ENCODE results near the gene FRG2C. TPM values are rescaled to one million over a fixed set of nuclear protein-coding genes. Genes with fewer than 3 reads are reported as not detected.
"Not testable (repeated sequence)": the region's sequence is repeated elsewhere in the genome, so short reads cannot be mapped to it uniquely, and the experiment has no call there.

FRG2C gene
- total and polyA plus RNA-seq, 2 of the 4 experiments (the other 2 are of a cell fraction) = not detected

- dilution Hi-C loops (cut with HindIII; ENCODE audit: low sequenced_read_pairs, unreplicated experiment); H2AFZ ChIP-seq (replicated peaks; ENCODE audit: low read length, poor library complexity); H3K36me3 ChIP-seq (ENCODE audit: control insufficient read depth, insufficient read depth, low read length); DNase-seq; H3K23ac ChIP-seq (ENCODE audit: low read depth, low read length); H4K20me1 ChIP-seq (ENCODE audit: insufficient read depth, low read length); H3K18ac ChIP-seq (ENCODE audit: low read depth, low read length); H3K4me1 ChIP-seq (ENCODE audit: control insufficient read depth, insufficient read depth, low read length); CTCF ChIA-PET; H3K14ac ChIP-seq (replicated peaks; ENCODE audit: low read depth, low read length); H3K79me1 ChIP-seq (ENCODE audit: low read depth in 1 of 2, low read length in 2 of 2); H3K9me1 ChIP-seq (ENCODE audit: insufficient read depth, low read length); H4K5ac ChIP-seq (ENCODE audit: low read depth, low read length); ATAC-seq (ENCODE audit: low read depth); POLR2A ChIA-PET (ENCODE audit: unreplicated experiment); H2BK120ac ChIP-seq (ENCODE audit: low read depth, low read length); H3K56ac ChIP-seq (ENCODE audit: extremely low read depth, insufficient read depth, low read length); in situ Hi-C loops (cut with MboI; ENCODE audit: low sequenced_read_pairs); H3K4ac ChIP-seq (ENCODE audit: low read depth, low read length); H2BK15ac ChIP-seq (ENCODE audit: low read depth, low read length); H4K91ac ChIP-seq (ENCODE audit: insufficient read depth, low read depth, low read length); H3K27ac ChIP-seq (ENCODE audit: insufficient read depth, low read length); intact Hi-C loops (cut with micrococcal nuclease); H4K8ac ChIP-seq (ENCODE audit: low read depth in 2 of 2, low read length in 2 of 2); H2AK5ac ChIP-seq (ENCODE audit: low read depth, low read length); H3K9ac ChIP-seq (ENCODE audit: low read depth, low read length); H2AK9ac ChIP-seq (replicated peaks; ENCODE audit: low read depth, low read length, poor library complexity); H2BK20ac ChIP-seq (ENCODE audit: low read depth, low read length); H2BK5ac ChIP-seq (ENCODE audit: low read depth, low read length, poor library complexity, severe bottlenecking): not testable (repeated sequence)
- Histone ChIP-seq H3K27me3 (ENCODE audit: control insufficient read depth, insufficient read depth, low read length) (peaks cover 11% of the 10 kb centered on the region; the same call in 1 of the 2 replicates), H3K9me3 (ENCODE audit: control insufficient read depth, insufficient read depth, low read length) (peaks cover 15% of the 10 kb centered on the region), H3K4me3 (ENCODE audit: insufficient read depth, low read depth, low read length) (peak overlapping the region; percentile 24), H3K4me2 (ENCODE audit: low read depth, low read length) (peak overlapping the region; percentile 49; the same call in 1 of the 2 replicates)
- whole genome bisulfite sequencing, 2 experiments (ENCODE audit: extremely low coverage in 2 of 2, insufficient read length in 1 of 2) = 22% methylated on average over 9 of the region's 32 CpGs; no CpG with 5 or more reads in 1 of the 2 experiments
- TSS peak; percentile 81 for BruUV-seq (replicated peaks)
Measured at GRCh38 chr3:75671287-75672139, 7.4 kb downstream of the FRG2C start.

DNA sequence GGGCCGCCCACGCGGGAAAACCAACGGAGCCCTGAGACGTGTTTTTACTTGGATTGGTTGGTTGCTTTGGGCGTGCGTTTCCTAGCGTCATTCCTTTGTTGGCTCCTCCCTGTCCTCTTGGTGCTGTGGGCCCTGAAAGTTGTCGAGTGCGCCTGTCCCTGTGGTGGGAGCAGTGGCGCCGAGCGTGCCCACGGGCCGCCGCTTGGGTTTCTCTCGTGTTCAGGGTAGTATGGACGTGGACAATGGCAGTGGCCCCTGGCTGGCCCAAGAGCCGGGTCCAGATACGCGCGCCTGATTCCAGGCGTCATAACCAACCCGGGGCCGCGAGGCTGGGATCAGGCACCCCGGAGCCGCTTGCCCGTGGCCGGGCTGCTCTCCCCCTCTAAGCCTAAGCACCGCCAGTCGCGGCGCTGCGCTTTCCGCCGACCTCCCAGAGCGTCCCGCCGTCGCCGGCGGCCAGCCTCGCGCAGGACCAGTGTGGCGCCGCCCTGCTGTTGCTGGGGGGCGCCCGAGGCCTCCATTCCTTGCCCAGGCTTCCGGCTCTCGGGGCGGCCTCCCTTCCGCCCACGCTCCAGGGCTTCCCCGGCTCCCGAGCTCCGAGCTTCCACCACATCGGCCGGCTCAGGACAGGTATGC lies 8.1 kb downstream of the FRG2C start:
- H3K56ac ChIP-seq (ENCODE audit: extremely low read depth, insufficient read depth, low read length); H4K20me1 ChIP-seq (ENCODE audit: insufficient read depth, low read length); intact Hi-C loops (cut with micrococcal nuclease); H3K4ac ChIP-seq (ENCODE audit: low read depth, low read length); H2AK5ac ChIP-seq (ENCODE audit: low read depth, low read length); in situ Hi-C loops (cut with MboI; ENCODE audit: low sequenced_read_pairs); H3K9me1 ChIP-seq (ENCODE audit: insufficient read depth, low read length); H3K4me1 ChIP-seq (ENCODE audit: control insufficient read depth, insufficient read depth, low read length); H3K23ac ChIP-seq (ENCODE audit: low read depth, low read length); H3K18ac ChIP-seq (ENCODE audit: low read depth, low read length); H4K5ac ChIP-seq (ENCODE audit: low read depth, low read length); H3K14ac ChIP-seq (replicated peaks; ENCODE audit: low read depth, low read length); POLR2A ChIA-PET (ENCODE audit: unreplicated experiment); H2BK5ac ChIP-seq (ENCODE audit: low read depth, low read length, poor library complexity, severe bottlenecking); H2BK20ac ChIP-seq (ENCODE audit: low read depth, low read length); H4K91ac ChIP-seq (ENCODE audit: insufficient read depth, low read depth, low read length); H3K36me3 ChIP-seq (ENCODE audit: control insufficient read depth, insufficient read depth, low read length); CTCF ChIA-PET; H2BK15ac ChIP-seq (ENCODE audit: low read depth, low read length); BruUV-seq (replicated peaks); dilution Hi-C loops (cut with HindIII; ENCODE audit: low sequenced_read_pairs, unreplicated experiment); H2BK120ac ChIP-seq (ENCODE audit: low read depth, low read length); H4K8ac ChIP-seq (ENCODE audit: low read depth in 2 of 2, low read length in 2 of 2); H3K79me1 ChIP-seq (ENCODE audit: low read depth in 1 of 2, low read length in 2 of 2); H2AK9ac ChIP-seq (replicated peaks; ENCODE audit: low read depth, low read length, poor library complexity): not testable (repeated sequence)
- Histone ChIP-seq H3K27me3 (ENCODE audit: control insufficient read depth, insufficient read depth, low read length) (peaks cover 11% of the 10 kb centered on the region; the same call in 1 of the 2 replicates), H2AFZ (replicated peaks; ENCODE audit: low read length, poor library complexity) (peak overlapping the region; percentile 73), H3K4me2 (ENCODE audit: low read depth, low read length) (peak overlapping the region; percentile 42), H3K4me3 (ENCODE audit: insufficient read depth, low read depth, low read length) (peak overlapping the region; percentile 51), H3K9ac (ENCODE audit: low read depth, low read length) (peak overlapping the region; percentile 36; the same call in 1 of the 2 replicates), H3K27ac (ENCODE audit: insufficient read depth, low read length) (peak overlapping the region; percentile 80), H3K9me3 (ENCODE audit: control insufficient read depth, insufficient read depth, low read length) (peaks cover 15% of the 10 kb centered on the region)
- peak; percentile 59 for DNase-seq
- WGBS, 2 experiments (ENCODE audit: extremely low coverage in 2 of 2, insufficient read length in 1 of 2) = 12% methylated on average over 37 of the region's 59 CpGs; no CpG with 5 or more reads in 1 of the 2 experiments
- peak; percentile 82 for ATAC-seq (ENCODE audit: low read depth)

Measured in IMR-90 (cell line).